Endothelial cell of umbilical vein (primary cell): ENCODE results near the gene MCEMP1. TPM values are rescaled to one million over a fixed set of nuclear protein-coding genes. Genes with fewer than 3 reads are reported as not detected.

ENCODE experiments used
- BruUV-seq: library from RNA; stranded (reverse); fragments of 400-500 nt; replicated peaks from 2 replicates; lab custom pipeline; 2021; lab: Mats Ljungman, UMichigan
- CTCF ChIA-PET: fragments of 300-600, 350-600 bp; sonication (Branson Sonifier 250); formaldehyde crosslinking; loops from one replicate; lab custom pipeline; 2021; ENCODE audit warnings: antibody characterized with exemption, inconsistent platforms; lab: Charles Lee
- POLR2A ChIA-PET: fragments of 300-600, 350-600 bp; sonication (Branson Sonifier 250); formaldehyde crosslinking; loops from one replicate; lab custom pipeline; 2021; ENCODE audit warnings: antibody characterized with exemption, inconsistent platforms; lab: Charles Lee
- DNase-seq: peaks from one replicate; pipeline ENCODE4 v3.0.0-alpha.2; 2011; ENCODE audit warnings: low read depth, low spot score
- FAIRE-seq: peaks from 2 replicates; lab custom pipeline; 2011; peaks lifted over from hg19 to GRCh38; lab: Jason Lieb, UNC
- H2AFZ ChIP-seq: 2 replicates; pipeline ENCODE4 v1.6.0; 2012; ENCODE audit warnings: low read depth, low read length, control low read depth, inconsistent platforms
- H3K27ac ChIP-seq: 2 replicates; pipeline ENCODE4 v1.5.1; 2011; ENCODE audit warnings: low read depth, mild to moderate bottlenecking, control low read depth, low read length, moderate library complexity; ENCODE audit not compliant: insufficient read depth
- H3K27me3 ChIP-seq, 2 experiments: 2 replicates each; pipeline versions ENCODE4 v1.6.0 to v1.6.1; 2011; ENCODE audit warnings: low read length in 2 of 2, mixed read lengths in 1 of 2; ENCODE audit not compliant: control insufficient read depth in 2 of 2, insufficient read depth in 2 of 2
- H3K36me3 ChIP-seq, 2 experiments: 2 replicates in 1 of 2; 3 replicates in 1 of 2; pipeline ENCODE4 v1.5.1; 2011; ENCODE audit warnings: low read length in 2 of 2, mild to moderate bottlenecking in 1 of 2, moderate library complexity in 1 of 2; ENCODE audit not compliant: control insufficient read depth in 2 of 2, insufficient read depth in 2 of 2; ENCODE audit errors: extremely low read depth in 1 of 2
- H3K4me1 ChIP-seq: 3 replicates; pipeline ENCODE4 v1.5.1; 2011; ENCODE audit warnings: mild to moderate bottlenecking, low read length; ENCODE audit not compliant: control insufficient read depth, insufficient read depth; ENCODE audit errors: extremely low read depth
- H3K4me2 ChIP-seq: 2 replicates; pipeline ENCODE4 v1.6.1; 2011; ENCODE audit warnings: low read length, control low read depth, mixed read lengths; ENCODE audit not compliant: insufficient read depth
- H3K4me3 ChIP-seq, 3 experiments: fragments of 200-600 bp in 1 of 3; sonication (generic), shearing (Covaris generic) in 1 of 3; replicated peaks in 1 of 3; 2 replicates each; pipeline ENCODE4 v1.5.1; 2011 to 2016; ENCODE audit warnings: control low read depth in 3 of 3, low read length in 3 of 3, mild to moderate bottlenecking in 2 of 3, inconsistent platforms in 1 of 3, low read depth in 1 of 3, moderate library complexity in 1 of 3; ENCODE audit not compliant: insufficient read depth in 1 of 3
- H3K79me2 ChIP-seq: 2 replicates; pipeline ENCODE4 v1.6.0; 2012; ENCODE audit warnings: low read length, inconsistent platforms; ENCODE audit not compliant: control insufficient read depth, insufficient read depth
- H3K9ac ChIP-seq: replicated peaks from 2 replicates; pipeline ENCODE3; 2011; ENCODE audit warnings: low read length, control low read depth; ENCODE audit not compliant: insufficient read depth; ENCODE audit errors: extremely low read depth
- H3K9me1 ChIP-seq: replicated peaks from 3 replicates; pipeline ENCODE4 v1.6.0; 2011; ENCODE audit warnings: mild to moderate bottlenecking, low read length; ENCODE audit not compliant: control insufficient read depth, insufficient read depth; ENCODE audit errors: extremely low read depth
- H3K9me3 ChIP-seq: replicated peaks from 2 replicates; pipeline ENCODE4 v1.5.1; 2012; ENCODE audit warnings: low read length, inconsistent platforms; ENCODE audit not compliant: control insufficient read depth, insufficient read depth
- H4K20me1 ChIP-seq: replicated peaks from 2 replicates; pipeline ENCODE3; 2011; ENCODE audit warnings: mild to moderate bottlenecking, low read length; ENCODE audit not compliant: control insufficient read depth, insufficient read depth; ENCODE audit errors: extremely low read depth
- CTCF ChIP-seq, 2 donors: IDR thresholded peaks; 1 replicate in 1 of 2; 2 replicates in 1 of 2; pipeline ENCODE4 v1.5.1; 2011; ENCODE audit warnings: low read length in 2 of 2, mild to moderate bottlenecking in 2 of 2, moderate library complexity in 2 of 2, control low read depth in 1 of 2, inconsistent platforms in 1 of 2, low read depth in 1 of 2; ENCODE audit not compliant: insufficient read depth in 1 of 2; ENCODE audit errors: extremely low read depth in 1 of 2
- EZH2 ChIP-seq: IDR thresholded peaks from 2 replicates; pipeline ENCODE4 v1.6.1; 2012; ENCODE audit warnings: borderline replicate concordance, low read depth, mild to moderate bottlenecking, moderate library complexity, low read length, inconsistent platforms; ENCODE audit not compliant: severe bottlenecking
- FOS ChIP-seq: IDR thresholded peaks from 2 replicates; pipeline ENCODE4 v1.6.1; 2011; ENCODE audit warnings: mild to moderate bottlenecking, low read length, moderate library complexity, borderline replicate concordance; ENCODE audit not compliant: insufficient read depth
- GATA2 ChIP-seq: IDR thresholded peaks from 2 replicates; pipeline ENCODE4 v1.7.0; 2011; ENCODE audit warnings: low read depth, mild to moderate bottlenecking, moderate library complexity, mixed read lengths, low read length; ENCODE audit not compliant: insufficient read length, insufficient read depth
- JUN ChIP-seq: IDR thresholded peaks from 2 replicates; pipeline ENCODE4 v1.6.1; 2011; ENCODE audit warnings: borderline replicate concordance, low read depth; ENCODE audit not compliant: insufficient read length, insufficient read depth
- MAX ChIP-seq: IDR thresholded peaks from 2 replicates; pipeline ENCODE4 v1.6.1; 2011; ENCODE audit not compliant: insufficient read depth, insufficient read length
- MYC ChIP-seq: IDR thresholded peaks from one replicate; pipeline ENCODE4 v1.6.1; 2011; ENCODE audit warnings: mild to moderate bottlenecking, low read depth, low read length
- POLR2A ChIP-seq: IDR thresholded peaks from 2 replicates; pipeline ENCODE4 v1.6.1; 2012; ENCODE audit warnings: low read depth, mild to moderate bottlenecking, control low read depth, low read length
- POLR2AphosphoS5 ChIP-seq: IDR thresholded peaks from 2 replicates; pipeline ENCODE4 v1.6.1; 2012; ENCODE audit warnings: low read depth, mild to moderate bottlenecking, control low read depth, low read length, moderate library complexity; ENCODE audit not compliant: insufficient read depth
- dilution Hi-C: fragments of 300-500 bp; cut with MboI; formaldehyde crosslinking; loops from one replicate; pipeline ENCODE4 v1.15.0; 2019; ENCODE audit warnings: low sequenced_read_pairs; ENCODE audit not compliant: extremely low pct_ligation_motif_present
- intact Hi-C: fragments of 100-400 bp; cut with micrococcal nuclease; formaldehyde crosslinking; loops from one replicate; pipeline ENCODE4 v1.10.0; 2022
- polyA plus RNA-seq, 4 experiments: library from polyadenylated mRNA; depleted of rRNA in 3 of 4; stranded (reverse) in 3 of 4; unstranded in 1 of 4; fragments of >200 nt; gene quantifications; 2 replicates each; pipeline versions ENCODE4 v1.2.1 to v1.2.3, GENCODE V29; 2011 to 2012; ENCODE audit warnings: missing spikeins in 1 of 4
- total RNA-seq: library from RNA; stranded (reverse); gene quantifications from 2 replicates; pipeline ENCODE4 v1.2.3, GENCODE V29; 2021

Gene MCEMP1
- total and polyA plus RNA-seq, 2 donors (not counting 3 experiments of a cell fraction or from before 2014, with no cell fraction given): not detected

GRCh38 chr19:7658219-7658686 is 18.6 kb upstream of the MCEMP1 start:
- H3K9ac ChIP-seq: no peak overlapping the region
- H3K9me1 ChIP-seq: no peaks in the 10 kb centered on the region
- no peak overlapping the region for H2AFZ ChIP-seq
- CTCF ChIA-PET: interaction anchor here (1.7 kb wide), 1 partner anchor 22 kb away, joined by 6 read pairs; the partner anchor contains the start of gene TRAPPC5
- H4K20me1 ChIP-seq: no peaks in the 10 kb centered on the region
- TF ChIP-seq GATA2: no peak
- TF ChIP-seq JUN: no peak
- TF ChIP-seq FOS: no peak
- no peak for TF ChIP-seq CTCF (IDR thresholded peaks at IDR 0.05; ENCODE audit: extremely low read depth in 1 of 2, insufficient read depth in 1 of 2, low read depth in 1 of 2, low read length in 2 of 2)
- TF ChIP-seq POLR2A: no peak
- no peak for TF ChIP-seq POLR2AphosphoS5
- no peak for TF ChIP-seq MYC
- no peak for TF ChIP-seq MAX
- TF ChIP-seq EZH2: no peak
- dilution Hi-C loops (no loop called here), intact Hi-C loops (no loop called here)
- H3K4me2 ChIP-seq: no peak overlapping the region
- no peaks in the 10 kb centered on the region for H3K9me3 ChIP-seq
- H3K4me1 ChIP-seq: peaks cover 10% of the 10 kb centered on the region
- DNase-seq (no peak), FAIRE-seq (no peak)
- no peaks in the 10 kb centered on the region for H3K79me2 ChIP-seq
- H3K4me3 ChIP-seq: no peak overlapping the region
- no peaks in the 10 kb centered on the region for H3K36me3 ChIP-seq
- no peaks in the 10 kb centered on the region for H3K27me3 ChIP-seq
- no peak overlapping the region for H3K27ac ChIP-seq
- POLR2A ChIA-PET: interaction anchor here (0.5 kb wide), 1 partner anchor 14 kb away, joined by 7 read pairs; no protein-coding TSS in a partner anchor
- BruUV-seq: no TSS peak
